Measurements from ENCODE around the gene FBXO39. TPM values are rescaled to one million over a fixed set of nuclear protein-coding genes. Genes with fewer than 3 reads are reported as not detected.

FBXO39 gene
- total RNA-seq, 1 donor: 0.36 TPM

DNA sequence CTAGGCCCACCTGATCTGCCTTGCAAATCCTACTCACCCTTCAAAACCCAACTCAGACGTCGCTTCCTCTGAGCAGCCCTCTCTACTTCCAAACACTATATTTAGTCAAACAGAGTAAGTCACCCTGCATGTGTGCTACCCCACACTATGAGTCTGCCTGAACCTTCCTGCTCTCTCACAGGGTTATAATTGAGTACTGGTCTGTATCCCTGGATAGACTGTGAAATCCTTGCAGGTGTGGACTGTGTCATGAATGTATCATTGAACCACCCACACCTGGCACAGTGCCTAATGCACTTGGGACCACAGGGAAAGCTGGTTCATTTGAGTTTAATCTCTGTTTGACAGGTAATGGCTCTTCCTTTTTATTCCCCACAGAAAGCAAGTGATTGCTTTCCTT lies 3.4 kb downstream of the FBXO39 start:
- H3K27ac ChIP-seq (ENCODE audit: low read depth, low read length): no peak overlapping the region
- H3K4me3 ChIP-seq (ENCODE audit: insufficient read depth, low read length): no peak overlapping the region
- no peaks in the 10 kb centered on the region for H3K9me3 ChIP-seq (ENCODE audit: low read depth, low read length)
- no peaks in the 10 kb centered on the region for H4K20me1 ChIP-seq (ENCODE audit: insufficient read depth, low read length)
- no peak for DNase-seq (ENCODE audit: insufficient read length, low spot score, missing footprints)
- H2AFZ ChIP-seq (ENCODE audit: low read length): no peak overlapping the region
- H3K79me2 ChIP-seq (ENCODE audit: insufficient read depth, low read length): no peaks in the 10 kb centered on the region
- peaks cover 51% of the 10 kb centered on the region for H3K27me3 ChIP-seq (ENCODE audit: insufficient read depth, low read length)
- H3K4me2 ChIP-seq (ENCODE audit: insufficient read depth, low read length): no peak overlapping the region
- TF ChIP-seq, protein P1, sequence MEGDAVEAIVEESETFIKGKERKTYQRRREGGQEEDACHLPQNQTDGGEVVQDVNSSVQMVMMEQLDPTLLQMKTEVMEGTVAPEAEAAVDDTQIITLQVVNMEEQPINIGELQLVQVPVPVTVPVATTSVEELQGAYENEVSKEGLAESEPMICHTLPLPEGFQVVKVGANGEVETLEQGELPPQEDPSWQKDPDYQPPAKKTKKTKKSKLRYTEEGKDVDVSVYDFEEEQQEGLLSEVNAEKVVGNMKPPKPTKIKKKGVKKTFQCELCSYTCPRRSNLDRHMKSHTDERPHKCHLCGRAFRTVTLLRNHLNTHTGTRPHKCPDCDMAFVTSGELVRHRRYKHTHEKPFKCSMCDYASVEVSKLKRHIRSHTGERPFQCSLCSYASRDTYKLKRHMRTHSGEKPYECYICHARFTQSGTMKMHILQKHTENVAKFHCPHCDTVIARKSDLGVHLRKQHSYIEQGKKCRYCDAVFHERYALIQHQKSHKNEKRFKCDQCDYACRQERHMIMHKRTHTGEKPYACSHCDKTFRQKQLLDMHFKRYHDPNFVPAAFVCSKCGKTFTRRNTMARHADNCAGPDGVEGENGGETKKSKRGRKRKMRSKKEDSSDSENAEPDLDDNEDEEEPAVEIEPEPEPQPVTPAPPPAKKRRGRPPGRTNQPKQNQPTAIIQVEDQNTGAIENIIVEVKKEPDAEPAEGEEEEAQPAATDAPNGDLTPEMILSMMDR (IDR thresholded peaks at IDR 0.05; ENCODE audit: extremely low read depth, low read depth, low read length): no peak
- H3K4me1 ChIP-seq (ENCODE audit: insufficient read depth, low read length): no peaks in the 10 kb centered on the region
- H3K36me3 ChIP-seq (ENCODE audit: insufficient read depth, low read length): no peaks in the 10 kb centered on the region

DNA sequence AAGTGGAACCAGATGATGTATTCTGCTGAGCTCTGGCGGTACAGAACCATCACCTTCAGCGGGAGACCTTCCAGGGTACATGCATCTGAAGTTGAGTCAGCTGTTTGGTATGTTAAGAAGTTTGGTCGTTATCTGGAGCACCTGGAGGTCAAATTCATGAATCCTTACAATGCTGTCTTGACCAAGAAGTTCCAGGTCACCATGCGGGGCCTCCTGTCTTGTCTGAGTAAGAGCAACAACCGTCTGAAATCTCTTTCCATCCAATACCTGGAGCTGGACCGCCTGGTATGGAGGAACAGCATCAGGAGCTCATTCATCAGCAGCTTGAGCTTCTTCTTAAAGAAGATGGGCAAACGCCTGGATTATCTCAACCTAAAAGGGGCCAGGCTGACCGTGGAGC lies 4.0 kb downstream of the FBXO39 start:
- H3K4me1 ChIP-seq (ENCODE audit: insufficient read depth, low read length): no peaks in the 10 kb centered on the region
- no peak for DNase-seq (ENCODE audit: insufficient read length, low spot score, missing footprints)
- H3K79me2 ChIP-seq (ENCODE audit: insufficient read depth, low read length): no peaks in the 10 kb centered on the region
- H3K4me3 ChIP-seq (ENCODE audit: insufficient read depth, low read length): no peak overlapping the region
- H3K27me3 ChIP-seq (ENCODE audit: insufficient read depth, low read length): peaks cover 51% of the 10 kb centered on the region
- H3K4me2 ChIP-seq (ENCODE audit: insufficient read depth, low read length): no peak overlapping the region
- TF ChIP-seq, protein P1 (IDR thresholded peaks at IDR 0.05; ENCODE audit: extremely low read depth, low read depth, low read length): no peak
- no peaks in the 10 kb centered on the region for H3K9me3 ChIP-seq (ENCODE audit: low read depth, low read length)
- H3K27ac ChIP-seq (ENCODE audit: low read depth, low read length): no peak overlapping the region
- no peak overlapping the region for H2AFZ ChIP-seq (ENCODE audit: low read length)
- H4K20me1 ChIP-seq (ENCODE audit: insufficient read depth, low read length): no peaks in the 10 kb centered on the region
- no peaks in the 10 kb centered on the region for H3K36me3 ChIP-seq (ENCODE audit: insufficient read depth, low read length)

DNA sequence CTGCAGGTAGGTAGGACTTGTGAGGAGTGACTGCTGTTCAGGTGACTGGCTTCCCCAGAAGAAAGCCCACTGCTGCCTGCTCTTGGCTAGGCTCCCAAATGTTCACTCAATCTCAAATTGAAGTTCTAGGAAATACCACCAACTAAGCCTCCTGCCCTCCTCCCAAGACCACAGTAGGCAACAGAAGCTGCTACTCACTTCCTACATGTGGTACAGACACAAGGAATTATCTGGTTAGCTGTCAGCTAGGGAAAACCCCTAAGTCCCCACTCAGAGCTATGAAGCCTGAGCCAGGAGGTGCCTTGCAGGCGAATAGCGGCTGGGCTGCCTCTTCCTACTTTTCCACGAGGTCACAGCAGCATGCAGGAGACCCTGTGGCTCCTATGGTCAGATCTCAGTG lies 4.9 kb downstream of the FBXO39 start:
- Histone ChIP-seq H3K27me3 (ENCODE audit: insufficient read depth, low read length) (peaks cover 43% of the 10 kb centered on the region), H3K4me2 (ENCODE audit: insufficient read depth, low read length) (no peak overlapping the region), H3K79me2 (ENCODE audit: insufficient read depth, low read length) (no peaks in the 10 kb centered on the region), H3K36me3 (ENCODE audit: insufficient read depth, low read length) (no peaks in the 10 kb centered on the region), H3K4me3 (ENCODE audit: insufficient read depth, low read length) (no peak overlapping the region), H4K20me1 (ENCODE audit: insufficient read depth, low read length) (no peaks in the 10 kb centered on the region), H3K9me3 (ENCODE audit: low read depth, low read length) (no peaks in the 10 kb centered on the region), H3K4me1 (ENCODE audit: insufficient read depth, low read length) (no peaks in the 10 kb centered on the region), H2AFZ (ENCODE audit: low read length) (no peak overlapping the region), H3K27ac (ENCODE audit: low read depth, low read length) (no peak overlapping the region)
- TF ChIP-seq, protein P1 (IDR thresholded peaks at IDR 0.05; ENCODE audit: extremely low read depth, low read depth, low read length): no peak
- peak; percentile 62 for DNase-seq (ENCODE audit: insufficient read length, low spot score, missing footprints)

DNA sequence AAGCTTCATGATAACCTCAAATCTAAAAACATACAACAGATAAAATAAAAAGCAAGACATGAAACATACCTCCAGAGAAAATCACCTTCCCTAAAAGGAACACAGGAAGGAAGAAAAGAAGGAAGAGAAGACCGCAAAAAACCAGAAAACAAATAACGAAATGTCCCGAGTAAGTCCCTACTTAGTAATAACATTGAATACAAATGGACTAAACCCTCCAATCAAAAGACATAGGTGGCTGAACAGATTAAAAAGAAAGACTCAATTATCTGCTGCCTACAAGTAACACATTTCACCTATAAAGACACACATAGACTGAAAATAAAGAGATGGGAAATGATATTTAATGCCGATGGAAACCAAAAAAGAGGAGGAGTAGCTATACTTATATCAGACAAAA lies 6.2 kb downstream of the FBXO39 start:
- DNase-seq (ENCODE audit: insufficient read length, low spot score, missing footprints): no peak
- H3K27ac ChIP-seq (ENCODE audit: low read depth, low read length): no peak overlapping the region
- TF ChIP-seq, protein P1 (IDR thresholded peaks at IDR 0.05; ENCODE audit: extremely low read depth, low read depth, low read length): no peak

More for the DNA sequence above, 6.2 kb downstream of the FBXO39 start:
- Histone ChIP-seq H3K36me3 (ENCODE audit: insufficient read depth, low read length) (no peaks in the 10 kb centered on the region), H3K27me3 (ENCODE audit: insufficient read depth, low read length) (peaks cover 33% of the 10 kb centered on the region), H3K4me3 (ENCODE audit: insufficient read depth, low read length) (no peak overlapping the region), H2AFZ (ENCODE audit: low read length) (no peak overlapping the region), H3K9me3 (ENCODE audit: low read depth, low read length) (no peaks in the 10 kb centered on the region), H3K4me1 (ENCODE audit: insufficient read depth, low read length) (no peaks in the 10 kb centered on the region), H3K4me2 (ENCODE audit: insufficient read depth, low read length) (no peak overlapping the region), H3K79me2 (ENCODE audit: insufficient read depth, low read length) (no peaks in the 10 kb centered on the region), H4K20me1 (ENCODE audit: insufficient read depth, low read length) (no peaks in the 10 kb centered on the region)

All from osteoblast (primary cell).